Breast epithelium (tissue), 3 donors: ENCODE data around the gene CARF.

Experiments used
- CTCF ChIP-seq, 3 donors: fragments of 450-650 bp; IDR thresholded peaks; one replicate each; pipeline ENCODE4 v1.5.1; 2016 to 2017; ENCODE audit warnings: antibody characterized with exemption in 3 of 3, mild to moderate bottlenecking in 3 of 3, moderate library complexity in 3 of 3
- POLR2A ChIP-seq: fragments of 450-650 bp; IDR thresholded peaks from one replicate; pipeline ENCODE4 v1.6.1; 2016; ENCODE audit warnings: antibody characterized with exemption, mild to moderate bottlenecking, moderate library complexity

GRCh38 chr2:202944408-202944807 is 32.3 kb downstream of the CARF start:
- no peak for TF ChIP-seq CTCF (IDR thresholded peaks at IDR 0.05)
- TF ChIP-seq POLR2A: no peak
